Renal cortex interstitium (tissue), 11 donors: ENCODE data around the gene CTRB2. TPM values are rescaled to one million over a fixed set of nuclear protein-coding genes. Genes with fewer than 3 reads are reported as not detected.

Experiments
- DNase-seq, 11 donors: peaks; one replicate each; pipeline ENCODE4 v3.0.0-alpha.2; 2013; ENCODE audit warnings: low read depth in 9 of 11, low spot score in 4 of 11; ENCODE audit errors: extremely low read depth in 1 of 11
- polyA plus RNA-seq, 3 donors: library from polyadenylated mRNA; unstranded; fragments of 120-200 nt; gene quantifications; one replicate each; pipeline ENCODE4 v1.2.1, GENCODE V29; 2013; ENCODE audit not compliant: insufficient read length in 3 of 3

CTRB2 gene
- polyA plus RNA-seq, 3 donors: not detected

GRCh38 chr16:75192606-75193264 is 14.2 kb downstream of the CTRB2 start:
- DNase-seq: no peak

GRCh38 chr16:75189638-75190245 is 17.2 kb downstream of the CTRB2 start:
- no peak for DNase-seq

- DNase-seq: no peak
Measured at GRCh38 chr16:75188832-75189477, 18.0 kb downstream of the CTRB2 start.

- no peak for DNase-seq
Measured at GRCh38 chr16:75181630-75182029, 25.3 kb downstream of the CTRB2 start.

- no peak for DNase-seq
Measured at GRCh38 chr16:75179208-75179607, 27.8 kb downstream of the CTRB2 start.

- DNase-seq: no peak
Measured at GRCh38 chr16:75176926-75177325, 30.0 kb downstream of the CTRB2 start.

GRCh38 chr16:75175074-75175473 is 31.9 kb downstream of the CTRB2 start:
- DNase-seq: no peak

GRCh38 chr16:75172578-75172977 is 34.4 kb downstream of the CTRB2 start:
- no peak for DNase-seq

- DNase-seq: no peak
Measured at GRCh38 chr16:75169899-75170405, 37.0 kb downstream of the CTRB2 start.

GRCh38 chr16:75160386-75160785 is 46.6 kb downstream of the CTRB2 start:
- DNase-seq: no peak

Other genes starting within 250 kb of the CTRB2 start
- 100 to 1,000 TPM in 1 of 3 donors, 10 to 100 TPM in 2; 81.2 to 127 (median 84.4) TPM for gene WDR59, start 222.0 kb downstream of the CTRB2 start, polyA plus RNA-seq
- gene ZNRF1, start 208.1 kb downstream of the CTRB2 start, polyA plus RNA-seq: 10 to 100 TPM; 29.2 to 35.0 (median 33.4) TPM
- gene LDHD, start 90.4 kb downstream of the CTRB2 start, polyA plus RNA-seq: 1 to 10 TPM; 4.3 to 7.3 (median 6.8) TPM
- 10 to 100 TPM; 20.5 to 28.2 (median 25.4) TPM for gene ZFP1, start 58.6 kb downstream of the CTRB2 start, polyA plus RNA-seq
- gene CTRB1, start 11.8 kb upstream of the CTRB2 start, polyA plus RNA-seq: under 1 TPM in 1 of 3 donors, not detected in 2; 0.11 TPM
- gene BCAR1, start 44.5 kb upstream of the CTRB2 start, polyA plus RNA-seq: 10 to 100 TPM; 40.5 to 66.3 (median 63.9) TPM
- gene CFDP1, start 226.3 kb upstream of the CTRB2 start, polyA plus RNA-seq: 100 to 1,000 TPM; 156 to 197 (median 173) TPM